ENCODE results near the gene ABHD6. TPM values are rescaled to one million over a fixed set of nuclear protein-coding genes. Genes with fewer than 3 reads are reported as not detected.
A peak's percentile ranks its signal among the peaks of the same experiment; 100 is the strongest.

The ABHD6 gene
- total RNA-seq, 2 experiments from 2014 or later, result 0.71 to 1.9 TPM

GRCh38 chr3:58321791-58322190 lies 84.2 kb downstream of the ABHD6 start:
- H3K4me1 Mint-ChIP-seq (ENCODE audit: low read depth), result peaks cover 21% of the 10 kb centered on the region
- H3K4me3 Mint-ChIP-seq, result no peak overlapping the region
- H3K27me3 ChIP-seq (ENCODE audit: control insufficient read depth in 1 of 2, insufficient read depth in 2 of 2, low read length in 2 of 2), result no peaks in the 10 kb centered on the region
- H3K36me3 Mint-ChIP-seq (ENCODE audit: low read depth), result peaks cover 34% of the 10 kb centered on the region
- TF ChIP-seq, protein P1, sequence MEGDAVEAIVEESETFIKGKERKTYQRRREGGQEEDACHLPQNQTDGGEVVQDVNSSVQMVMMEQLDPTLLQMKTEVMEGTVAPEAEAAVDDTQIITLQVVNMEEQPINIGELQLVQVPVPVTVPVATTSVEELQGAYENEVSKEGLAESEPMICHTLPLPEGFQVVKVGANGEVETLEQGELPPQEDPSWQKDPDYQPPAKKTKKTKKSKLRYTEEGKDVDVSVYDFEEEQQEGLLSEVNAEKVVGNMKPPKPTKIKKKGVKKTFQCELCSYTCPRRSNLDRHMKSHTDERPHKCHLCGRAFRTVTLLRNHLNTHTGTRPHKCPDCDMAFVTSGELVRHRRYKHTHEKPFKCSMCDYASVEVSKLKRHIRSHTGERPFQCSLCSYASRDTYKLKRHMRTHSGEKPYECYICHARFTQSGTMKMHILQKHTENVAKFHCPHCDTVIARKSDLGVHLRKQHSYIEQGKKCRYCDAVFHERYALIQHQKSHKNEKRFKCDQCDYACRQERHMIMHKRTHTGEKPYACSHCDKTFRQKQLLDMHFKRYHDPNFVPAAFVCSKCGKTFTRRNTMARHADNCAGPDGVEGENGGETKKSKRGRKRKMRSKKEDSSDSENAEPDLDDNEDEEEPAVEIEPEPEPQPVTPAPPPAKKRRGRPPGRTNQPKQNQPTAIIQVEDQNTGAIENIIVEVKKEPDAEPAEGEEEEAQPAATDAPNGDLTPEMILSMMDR (IDR thresholded peaks at IDR 0.05), result no peak
- peaks cover 27% of the 10 kb centered on the region for H3K36me3 ChIP-seq (ENCODE audit: insufficient read depth, low read length)
- no peak overlapping the region for H3K4me3 ChIP-seq (ENCODE audit: low read length)
- CTCF ChIA-PET, result interaction anchor here (0.9 kb wide), 1 partner anchor 170 kb away, joined by 4 read pairs; the partner anchor contains the start of gene KCTD6
- no peaks in the 10 kb centered on the region for H3K9me3 ChIP-seq (ENCODE audit: control insufficient read depth in 1 of 2, insufficient read depth in 1 of 2, low read length in 2 of 2)
- H3K9me3 Mint-ChIP-seq, result no peaks in the 10 kb centered on the region
- no peak for DNase-seq
- H3K27ac Mint-ChIP-seq, result no peak overlapping the region
- intact Hi-C loops (cut with DNase I, micrococcal nuclease), result loop anchor here (1.0 to 5.0 kb wide), 2 partner anchors 93 to 311 kb away; no protein-coding TSS in a partner anchor
- POLR2A ChIA-PET, result interaction anchor here (0.9 to 1.5 kb wide), 2 partner anchors 14 to 51 kb away, joined by 3 read pairs; no protein-coding TSS in a partner anchor
- H3K27me3 Mint-ChIP-seq, result no peaks in the 10 kb centered on the region
- no peak overlapping the region for H3K27ac ChIP-seq (ENCODE audit: low read depth in 1 of 2, low read length in 2 of 2)
- H3K4me1 ChIP-seq (ENCODE audit: insufficient read depth, low read length), result peaks cover 9% of the 10 kb centered on the region
- no peak for ATAC-seq (ENCODE audit: poor library complexity)

DNA sequence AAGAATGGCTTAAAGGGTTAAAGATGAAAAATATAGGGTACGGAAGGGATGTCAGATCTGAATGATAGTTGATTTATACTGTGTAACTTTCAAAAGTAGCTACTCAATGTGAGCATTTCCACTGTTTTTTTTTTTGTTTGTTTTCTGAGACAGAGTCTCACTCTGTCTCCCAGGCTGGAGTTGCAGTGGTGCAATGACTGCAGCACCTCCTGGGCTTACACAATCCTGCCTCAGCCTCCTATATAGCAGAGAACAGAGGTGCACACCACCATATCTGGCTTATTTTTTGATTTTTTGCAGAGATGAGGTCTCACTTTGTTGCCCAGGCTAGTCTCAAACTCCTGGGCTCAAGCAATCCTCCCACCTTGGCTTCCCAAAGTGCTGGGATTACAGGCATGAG lies 85.2 kb downstream of the ABHD6 start:
- no peak overlapping the region for H3K27ac ChIP-seq (ENCODE audit: low read depth in 1 of 2, low read length in 2 of 2)
- TF ChIP-seq, protein P1 (IDR thresholded peaks at IDR 0.05), result no peak
- H3K27ac Mint-ChIP-seq, result no peak overlapping the region
- peaks cover 17% of the 10 kb centered on the region for H3K36me3 ChIP-seq (ENCODE audit: insufficient read depth, low read length)
- H3K4me1 Mint-ChIP-seq (ENCODE audit: low read depth), result peaks cover 17% of the 10 kb centered on the region
- CTCF ChIA-PET, result no interaction called here
- H3K9me3 Mint-ChIP-seq, result no peaks in the 10 kb centered on the region
- DNase-seq, result no peak
- no peaks in the 10 kb centered on the region for H3K27me3 Mint-ChIP-seq
- no peaks in the 10 kb centered on the region for H3K9me3 ChIP-seq (ENCODE audit: control insufficient read depth in 1 of 2, insufficient read depth in 1 of 2, low read length in 2 of 2)
- peaks cover 25% of the 10 kb centered on the region for H3K36me3 Mint-ChIP-seq (ENCODE audit: low read depth)
- no peak overlapping the region for H3K4me3 Mint-ChIP-seq
- H3K4me1 ChIP-seq (ENCODE audit: insufficient read depth, low read length), result peaks cover 9% of the 10 kb centered on the region
- no peak overlapping the region for H3K4me3 ChIP-seq (ENCODE audit: low read length)
- POLR2A ChIA-PET, result interaction anchor here (0.9 kb wide), 1 partner anchor 52 kb away, joined by 3 read pairs; no protein-coding TSS in a partner anchor
- intact Hi-C loops (cut with DNase I, micrococcal nuclease), result loop anchor here (5.0 kb wide), 1 partner anchor 310 kb away; no protein-coding TSS in a partner anchor
- no peaks in the 10 kb centered on the region for H3K27me3 ChIP-seq (ENCODE audit: control insufficient read depth in 1 of 2, insufficient read depth in 2 of 2, low read length in 2 of 2)
- ATAC-seq (ENCODE audit: poor library complexity), result no peak

DNA sequence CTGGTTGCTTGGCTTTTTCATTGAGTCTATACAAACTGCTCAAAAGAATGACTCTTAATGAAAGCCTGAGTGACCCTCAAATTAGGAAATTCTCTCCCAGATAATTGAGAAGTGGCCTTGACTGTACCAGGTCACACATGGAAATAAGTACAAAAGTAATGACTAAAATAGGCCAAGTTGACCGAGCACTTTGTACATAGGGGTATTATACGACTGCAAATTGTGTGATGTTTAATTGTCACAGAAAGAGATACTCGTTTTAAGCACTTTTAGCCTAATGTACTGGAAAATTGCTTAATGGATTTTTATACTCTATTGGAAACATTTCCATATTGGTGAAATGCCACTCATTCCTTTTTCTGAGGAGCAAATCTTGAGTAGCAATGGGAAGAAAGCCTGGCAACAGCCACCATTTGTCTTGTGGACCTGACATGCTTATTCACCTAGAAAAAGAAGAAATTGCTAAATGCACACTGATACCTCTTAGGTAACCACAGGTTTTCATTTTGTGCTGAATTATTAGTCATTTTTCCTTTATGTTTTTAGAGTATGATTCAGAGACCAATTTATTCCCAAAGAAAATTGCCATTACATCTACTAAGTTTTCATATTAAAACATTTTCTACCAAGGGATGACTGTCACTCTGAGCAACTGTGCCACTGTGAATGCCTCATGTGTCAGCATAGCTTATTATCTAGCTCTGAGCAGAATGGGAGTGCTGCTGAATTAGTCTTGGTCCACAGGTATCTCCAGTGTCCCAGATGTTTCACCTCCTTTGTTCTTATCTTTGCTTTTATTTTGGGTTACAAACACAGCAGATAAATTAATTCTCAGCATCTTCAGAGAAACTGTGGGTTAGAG lies 86.2 kb downstream of the ABHD6 start:
- ATAC-seq (ENCODE audit: poor library complexity) (no peak), DNase-seq (no peak)
- ChIA-PET CTCF (interaction anchor here (1.3 kb wide), 1 partner anchor 18 kb away, joined by 5 read pairs; the partner anchor contains the start of genes HTD2 and RPP14), POLR2A (interaction anchor here (1.0 kb wide), 1 partner anchor 9 kb away, joined by 3 read pairs; the partner anchor contains the start of gene PXK)
- Mint-ChIP-seq H3K4me1 (ENCODE audit: low read depth) (peaks cover 17% of the 10 kb centered on the region), H3K4me3 (no peak overlapping the region), H3K9me3 (no peaks in the 10 kb centered on the region), H3K36me3 (ENCODE audit: low read depth) (peaks cover 16% of the 10 kb centered on the region), H3K27ac (peak overlapping the region; percentile 81), H3K27me3 (no peaks in the 10 kb centered on the region)
- Histone ChIP-seq H3K36me3 (ENCODE audit: insufficient read depth, low read length) (peaks cover 8% of the 10 kb centered on the region), H3K4me3 (ENCODE audit: low read length) (no peak overlapping the region), H3K27ac (ENCODE audit: low read depth in 1 of 2, low read length in 2 of 2) (no peak overlapping the region), H3K27me3 (ENCODE audit: control insufficient read depth in 1 of 2, insufficient read depth in 2 of 2, low read length in 2 of 2) (no peaks in the 10 kb centered on the region), H3K9me3 (ENCODE audit: control insufficient read depth in 1 of 2, insufficient read depth in 1 of 2, low read length in 2 of 2) (no peaks in the 10 kb centered on the region), H3K4me1 (ENCODE audit: insufficient read depth, low read length) (peaks cover 9% of the 10 kb centered on the region)
- TF ChIP-seq, protein P1 (IDR thresholded peaks at IDR 0.05), result no peak
- intact Hi-C loops (cut with DNase I, micrococcal nuclease), result loop anchor here (5.0 kb wide), 1 partner anchor 309 kb away; no protein-coding TSS in a partner anchor
